Breast epithelium (tissue), 4 donors: Measurements from ENCODE around the gene DIP2A. TPM values are rescaled to one million over a fixed set of nuclear protein-coding genes. Genes with fewer than 3 reads are reported as not detected.

Source experiments
- DNase-seq, 2 donors: peaks; one replicate each; pipeline ENCODE4 v3.0.0-alpha.2; 2019; ENCODE audit warnings: low spot score in 2 of 2
- H3K27ac ChIP-seq, 2 donors: fragments of 200-600 bp; sonication (generic) in 1 of 2; one replicate each; pipeline ENCODE4 v1.5.1; 2016 to 2019; ENCODE audit warnings: mild to moderate bottlenecking in 1 of 2
- H3K27me3 ChIP-seq, 2 donors: fragments of 200-600 bp; sonication (generic) in 1 of 2; one replicate each; pipeline versions ENCODE4 v1.5.1 to v1.6.0; 2017 to 2019; ENCODE audit warnings: control low read depth in 1 of 2, mild to moderate bottlenecking in 1 of 2
- H3K36me3 ChIP-seq: fragments of 200-600 bp; one replicate; pipeline ENCODE4 v1.5.1; 2019
- H3K4me1 ChIP-seq, 2 donors: fragments of 200-600 bp; sonication (generic); one replicate each; pipeline ENCODE4 v1.5.1; 2016 to 2019; ENCODE audit warnings: control low read depth in 1 of 2
- H3K4me3 ChIP-seq, 3 donors: fragments of 200-600 bp; sonication (generic); 1 replicate in 2 of 3; 2 replicates in 1 of 3; pipeline ENCODE4 v1.5.1; 2016 to 2019; ENCODE audit warnings: mild to moderate bottlenecking in 3 of 3, moderate library complexity in 2 of 3
- H3K9me3 ChIP-seq, 2 donors: fragments of 200-600 bp; sonication (generic) in 1 of 2; one replicate each; pipeline ENCODE4 v1.5.1; 2016 to 2019; ENCODE audit warnings: control low read depth in 1 of 2
- POLR2A ChIP-seq: fragments of 450-650 bp; IDR thresholded peaks from one replicate; pipeline ENCODE4 v1.6.1; 2016; ENCODE audit warnings: antibody characterized with exemption, mild to moderate bottlenecking, moderate library complexity
- POLR2AphosphoS5 ChIP-seq, 3 donors: sonication (generic); formaldehyde crosslinking; IDR thresholded peaks; one replicate each; pipeline ENCODE4 v1.6.1; 2017; ENCODE audit warnings: antibody characterized with exemption in 3 of 3
- intact Hi-C: fragments of 100-400 bp; cut with DNase I; formaldehyde crosslinking; loops from one replicate; pipeline ENCODE4 v1.15.1; 2023; ENCODE audit warnings: low total_unique reads
- total RNA-seq, 3 donors: library from RNA; depleted of rRNA; stranded (reverse); fragments of >200 nt; gene quantifications; one replicate each; pipeline ENCODE4 v1.1.0, GENCODE V29; 2016
- TF ChIP-seq, protein P1 (sequence below), 3 donors: fragments of 450-650 bp; IDR thresholded peaks; one replicate each; pipeline ENCODE4 v1.5.1; 2016 to 2017; ENCODE audit warnings: antibody characterized with exemption in 3 of 3, mild to moderate bottlenecking in 3 of 3, moderate library complexity in 3 of 3

Gene DIP2A
- 10 to 100 TPM; 32.6 to 43.9 (median 42.0) TPM for total RNA-seq

DNA sequence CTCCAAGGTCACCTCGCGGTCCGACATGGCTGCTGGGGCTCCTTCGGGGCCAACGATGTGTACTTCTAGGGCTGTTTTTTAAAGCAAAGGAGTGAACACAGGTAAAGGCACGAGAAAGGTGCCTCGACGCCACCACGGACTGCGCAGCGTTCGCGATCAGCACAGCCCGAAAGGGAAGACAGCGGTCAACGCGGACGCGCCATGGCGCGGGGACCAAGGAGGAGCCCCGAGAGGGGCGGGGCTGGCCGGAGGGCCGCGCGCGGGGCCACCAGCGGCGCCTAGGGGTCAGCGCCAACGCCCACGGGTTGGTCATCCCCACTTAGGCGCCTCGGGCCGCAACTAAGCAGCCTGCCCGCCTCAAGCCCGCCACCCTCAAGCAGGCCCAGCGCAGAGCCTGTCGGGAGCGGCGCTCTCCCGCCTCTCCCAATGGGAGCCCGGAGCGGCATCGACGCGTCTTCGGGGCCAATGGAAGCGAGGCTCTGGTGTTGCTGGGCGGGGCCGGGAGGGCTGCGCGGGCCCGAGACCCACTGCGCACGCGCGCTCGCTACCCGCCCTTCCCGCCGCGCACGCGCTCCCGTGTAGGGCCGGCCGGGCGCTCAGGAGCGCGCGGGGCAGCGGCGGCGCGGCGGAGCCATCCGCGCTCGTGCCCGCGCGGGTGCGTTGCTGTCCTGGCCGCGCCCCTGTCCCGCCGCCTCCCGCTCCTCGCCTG lies at the start of gene DIP2A:
DIP2A (plus strand) TSS at position 577 of the 709 bp plus-strand sequence. CDS start 241 bp downstream, outside the sequence.
- intact Hi-C loops = no loop called here
- Histone ChIP-seq H3K4me1 (peaks cover 0 to 3% of the 10 kb centered on the region in 2 donors), H3K4me3 (peak within 1 kb of the TSS; percentile 96), H3K27me3 (no peaks in the 10 kb centered on the region), H3K27ac (peak within 1 kb of the TSS; percentile 85 to 88), H3K36me3 (no peaks in the 10 kb centered on the region), H3K9me3 (no peaks in the 10 kb centered on the region)
- TF ChIP-seq POLR2AphosphoS5 (IDR thresholded peaks at IDR 0.05) = peak; percentile 58 to 84 (median 58)
- TF ChIP-seq, protein P1, sequence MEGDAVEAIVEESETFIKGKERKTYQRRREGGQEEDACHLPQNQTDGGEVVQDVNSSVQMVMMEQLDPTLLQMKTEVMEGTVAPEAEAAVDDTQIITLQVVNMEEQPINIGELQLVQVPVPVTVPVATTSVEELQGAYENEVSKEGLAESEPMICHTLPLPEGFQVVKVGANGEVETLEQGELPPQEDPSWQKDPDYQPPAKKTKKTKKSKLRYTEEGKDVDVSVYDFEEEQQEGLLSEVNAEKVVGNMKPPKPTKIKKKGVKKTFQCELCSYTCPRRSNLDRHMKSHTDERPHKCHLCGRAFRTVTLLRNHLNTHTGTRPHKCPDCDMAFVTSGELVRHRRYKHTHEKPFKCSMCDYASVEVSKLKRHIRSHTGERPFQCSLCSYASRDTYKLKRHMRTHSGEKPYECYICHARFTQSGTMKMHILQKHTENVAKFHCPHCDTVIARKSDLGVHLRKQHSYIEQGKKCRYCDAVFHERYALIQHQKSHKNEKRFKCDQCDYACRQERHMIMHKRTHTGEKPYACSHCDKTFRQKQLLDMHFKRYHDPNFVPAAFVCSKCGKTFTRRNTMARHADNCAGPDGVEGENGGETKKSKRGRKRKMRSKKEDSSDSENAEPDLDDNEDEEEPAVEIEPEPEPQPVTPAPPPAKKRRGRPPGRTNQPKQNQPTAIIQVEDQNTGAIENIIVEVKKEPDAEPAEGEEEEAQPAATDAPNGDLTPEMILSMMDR (IDR thresholded peaks at IDR 0.05) = no peak
- peak; percentile 72 for TF ChIP-seq POLR2A
- DNase-seq = peak; percentile 89 to 92

DNA sequence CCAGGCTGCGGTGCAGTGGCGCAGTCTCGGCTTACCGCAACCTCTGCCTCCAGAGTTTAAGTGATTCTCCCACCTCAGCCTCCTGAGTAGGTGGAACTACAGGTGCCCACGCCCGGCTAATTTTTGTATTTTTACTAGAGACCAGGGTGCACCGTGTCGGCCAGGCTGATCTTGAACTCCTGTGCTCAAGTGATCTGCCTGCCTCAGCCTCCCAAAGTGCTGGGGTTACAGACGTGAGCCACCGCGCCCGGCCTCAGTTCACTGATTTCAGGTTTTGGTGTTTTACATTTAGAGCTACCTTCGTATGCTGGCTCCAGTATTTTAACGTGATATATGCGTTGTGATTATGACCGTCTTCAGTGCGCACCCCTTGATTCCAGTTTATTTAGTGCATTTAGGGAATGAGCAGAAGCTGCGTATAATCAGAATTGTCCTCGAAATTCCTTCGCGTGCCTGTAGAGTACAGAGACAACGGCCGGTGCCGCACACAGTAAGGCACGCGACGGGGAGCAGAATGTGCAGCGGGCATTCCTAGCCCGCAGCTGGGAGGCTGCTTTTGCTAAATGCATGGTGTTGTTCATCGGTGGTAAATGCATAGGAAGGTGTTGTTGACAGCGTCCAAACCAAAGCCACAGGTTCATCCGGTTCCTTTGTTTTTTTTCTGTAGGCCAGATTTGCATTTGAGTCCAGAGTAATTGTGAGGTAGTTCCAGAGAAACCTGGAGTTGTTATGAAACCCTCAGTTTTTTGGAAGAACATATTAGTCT lies 48.9 kb upstream of the DIP2A start:
- DNase-seq = no peak
- Histone ChIP-seq H3K4me3 (no peak overlapping the region), H3K27me3 (no peaks in the 10 kb centered on the region), H3K4me1 (no peaks in the 10 kb centered on the region), H3K9me3 (no peaks in the 10 kb centered on the region), H3K27ac (no peak overlapping the region), H3K36me3 (no peaks in the 10 kb centered on the region)
- TF ChIP-seq POLR2A (no peak), POLR2AphosphoS5 (IDR thresholded peaks at IDR 0.05) (no peak)
- TF ChIP-seq, protein P1 (IDR thresholded peaks at IDR 0.05) = no peak
- intact Hi-C loops = no loop called here

GRCh38 chr21:46410516-46410915 lies 48.2 kb upstream of the DIP2A start:
- TF ChIP-seq POLR2A (no peak), POLR2AphosphoS5 (IDR thresholded peaks at IDR 0.05) (no peak)
- TF ChIP-seq, protein P1 (IDR thresholded peaks at IDR 0.05) = no peak

DNA sequence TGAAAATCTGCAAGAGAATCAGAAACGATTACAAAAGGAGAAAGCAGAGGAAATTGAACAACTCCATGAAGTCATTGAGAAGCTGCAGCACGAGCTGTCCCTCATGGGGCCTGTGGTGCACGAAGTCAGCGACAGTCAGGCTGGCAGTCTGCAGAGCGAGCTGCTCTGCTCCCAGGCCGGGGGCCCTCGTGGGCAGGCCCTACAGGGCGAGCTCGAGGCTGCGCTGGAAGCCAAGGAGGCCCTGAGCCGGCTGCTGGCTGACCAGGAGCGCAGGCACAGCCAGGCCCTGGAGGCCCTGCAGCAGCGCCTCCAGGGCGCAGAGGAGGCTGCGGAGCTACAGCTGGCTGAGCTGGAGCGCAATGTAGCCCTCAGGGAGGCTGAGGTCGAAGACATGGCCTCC lies 47.5 kb upstream of the DIP2A start:
- Histone ChIP-seq H3K27me3 (no peaks in the 10 kb centered on the region), H3K4me3 (no peak overlapping the region), H3K9me3 (no peaks in the 10 kb centered on the region), H3K36me3 (peaks cover under 1% of the 10 kb centered on the region), H3K4me1 (no peaks in the 10 kb centered on the region), H3K27ac (no peak overlapping the region)
- DNase-seq = no peak
- intact Hi-C loops = no loop called here
- TF ChIP-seq POLR2A (no peak), POLR2AphosphoS5 (IDR thresholded peaks at IDR 0.05) (no peak)
- TF ChIP-seq, protein P1 (IDR thresholded peaks at IDR 0.05) = no peak

More at GRCh38 chr21:46410516-46410915, 48.2 kb upstream of the DIP2A start:
- intact Hi-C loops = no loop called here
- Histone ChIP-seq H3K9me3 (no peaks in the 10 kb centered on the region), H3K27ac (no peak overlapping the region), H3K4me3 (no peak overlapping the region), H3K27me3 (no peaks in the 10 kb centered on the region), H3K36me3 (no peaks in the 10 kb centered on the region), H3K4me1 (no peaks in the 10 kb centered on the region)
- no peak for DNase-seq

GRCh38 chr21:46411691-46412090 lies 47.0 kb upstream of the DIP2A start:
- Histone ChIP-seq H3K27me3 (no peaks in the 10 kb centered on the region), H3K36me3 (peaks cover 5% of the 10 kb centered on the region), H3K4me3 (no peak overlapping the region), H3K27ac (no peak overlapping the region), H3K4me1 (no peaks in the 10 kb centered on the region), H3K9me3 (no peaks in the 10 kb centered on the region)
- no peak for DNase-seq
- no peak for TF ChIP-seq POLR2A
- TF ChIP-seq, protein P1 (IDR thresholded peaks at IDR 0.05) = no peak
- TF ChIP-seq POLR2AphosphoS5 (IDR thresholded peaks at IDR 0.05) = no peak
- intact Hi-C loops = no loop called here
